H9 (cell line): ENCODE data around the gene THSD7A. TPM values are rescaled to one million over a fixed set of nuclear protein-coding genes. Genes with fewer than 3 reads are reported as not detected.

ENCODE experiments used
- DNase-seq: peaks from one replicate; pipeline ENCODE4 v3.0.0-alpha.2; 2017
- H2AFZ ChIP-seq: one replicate; pipeline ENCODE4 v1.6.1; 2013; ENCODE audit warnings: mild to moderate bottlenecking, low read length, control low read depth, moderate library complexity
- H2AK5ac ChIP-seq: 2 replicates; pipeline ENCODE4 v1.6.1; 2013; ENCODE audit warnings: low read length, control low read depth, mixed read lengths; ENCODE audit not compliant: insufficient read length
- H2BK120ac ChIP-seq: one replicate; pipeline ENCODE4 v1.6.1; 2013; ENCODE audit warnings: low read depth, mild to moderate bottlenecking, low read length, control low read depth, inconsistent platforms; ENCODE audit not compliant: poor library complexity, severe bottlenecking
- H2BK12ac ChIP-seq: 2 replicates; pipeline ENCODE4 v1.6.1; 2013; ENCODE audit warnings: low read length, control low read depth, mixed read lengths, low read depth; ENCODE audit not compliant: insufficient read length
- H2BK15ac ChIP-seq: 2 replicates; pipeline ENCODE4 v1.6.1; 2013; ENCODE audit warnings: low read depth, low read length, control low read depth
- H2BK20ac ChIP-seq: one replicate; pipeline ENCODE4 v1.6.1; 2013; ENCODE audit warnings: low read depth, mild to moderate bottlenecking, low read length, control low read depth, inconsistent platforms; ENCODE audit not compliant: poor library complexity, severe bottlenecking
- H2BK5ac ChIP-seq: 2 replicates; pipeline ENCODE4 v1.6.1; 2013; ENCODE audit warnings: low read length, control low read depth, mixed read lengths; ENCODE audit not compliant: insufficient read length
- H3K14ac ChIP-seq: 2 replicates; pipeline ENCODE4 v1.6.1; 2013; ENCODE audit warnings: low read length, control low read depth; ENCODE audit not compliant: insufficient read depth
- H3K18ac ChIP-seq: 2 replicates; pipeline ENCODE4 v1.6.1; 2013; ENCODE audit warnings: low read depth, mild to moderate bottlenecking, mixed read lengths, low read length, control low read depth; ENCODE audit not compliant: insufficient read length
- H3K23ac ChIP-seq: 2 replicates; pipeline ENCODE4 v1.6.1; 2013; ENCODE audit warnings: low read length, control low read depth, mixed read lengths, low read depth; ENCODE audit not compliant: insufficient read length
- H3K23me2 ChIP-seq: 2 replicates; pipeline ENCODE4 v1.6.1; 2013; ENCODE audit warnings: low read depth, mild to moderate bottlenecking, mixed read lengths, low read length, control low read depth; ENCODE audit not compliant: insufficient read length, poor library complexity, severe bottlenecking
- H3K27ac ChIP-seq: 2 replicates; pipeline ENCODE4 v1.5.1; 2013; ENCODE audit warnings: low read length, control low read depth, mixed read lengths, low read depth; ENCODE audit not compliant: insufficient read length
- H3K27me3 ChIP-seq: 2 replicates; pipeline ENCODE4 v1.6.1; 2013; ENCODE audit warnings: low read length, control low read depth, inconsistent platforms; ENCODE audit not compliant: insufficient read depth
- H3K4ac ChIP-seq: 2 replicates; pipeline ENCODE4 v1.6.1; 2013; ENCODE audit warnings: low read depth, mild to moderate bottlenecking, control low read depth, inconsistent platforms, low read length, moderate library complexity
- H3K4me1 ChIP-seq: 2 replicates; pipeline ENCODE4 v1.6.1; 2013; ENCODE audit warnings: low read length, control low read depth, inconsistent platforms; ENCODE audit not compliant: insufficient read depth
- H3K4me2 ChIP-seq: 2 replicates; pipeline ENCODE4 v1.6.1; 2013; ENCODE audit warnings: low read length, control low read depth, mixed read lengths; ENCODE audit not compliant: insufficient read length, insufficient read depth
- H3K56ac ChIP-seq: 2 replicates; pipeline ENCODE4 v1.6.1; 2013; ENCODE audit warnings: low read depth, mild to moderate bottlenecking, mixed read lengths, low read length, control low read depth; ENCODE audit not compliant: insufficient read length
- H3K79me1 ChIP-seq: 2 replicates; pipeline ENCODE4 v1.6.1; 2013; ENCODE audit warnings: low read depth, mild to moderate bottlenecking, moderate library complexity, low read length, control low read depth, inconsistent platforms; ENCODE audit not compliant: insufficient read depth, poor library complexity, severe bottlenecking
- H3K79me2 ChIP-seq: 2 replicates; pipeline ENCODE4 v1.6.1; 2013; ENCODE audit warnings: low read length, control low read depth, inconsistent platforms; ENCODE audit not compliant: insufficient read depth
- H3K9ac ChIP-seq: 2 replicates; pipeline ENCODE4 v1.6.1; 2013; ENCODE audit warnings: low read length, control low read depth, mixed read lengths; ENCODE audit not compliant: insufficient read length; ENCODE audit errors: extremely low read depth
- H3K9me3 ChIP-seq: one replicate; pipeline ENCODE4 v1.6.1; 2013; ENCODE audit warnings: low read depth, low read length, inconsistent platforms; ENCODE audit not compliant: control insufficient read depth
- H3T11ph ChIP-seq: one replicate; pipeline ENCODE4 v1.6.1; 2013; ENCODE audit warnings: mild to moderate bottlenecking, low read length, control low read depth, inconsistent platforms
- H4K20me1 ChIP-seq: one replicate; pipeline ENCODE4 v1.6.1; 2013; ENCODE audit not compliant: control insufficient read depth, insufficient read length, insufficient read depth
- H4K5ac ChIP-seq: 2 replicates; pipeline ENCODE4 v1.6.1; 2013; ENCODE audit warnings: low read depth, mild to moderate bottlenecking, mixed read lengths, low read length, control low read depth; ENCODE audit not compliant: insufficient read length
- H4K8ac ChIP-seq: replicated peaks from 2 replicates; pipeline ENCODE4 v1.6.1; 2013; ENCODE audit warnings: low read length, control low read depth, mixed read lengths, low read depth; ENCODE audit not compliant: insufficient read length
- H4K91ac ChIP-seq: 2 replicates; pipeline ENCODE4 v1.6.1; 2013; ENCODE audit warnings: low read depth, mild to moderate bottlenecking, moderate library complexity, mixed read lengths, low read length, control low read depth; ENCODE audit not compliant: insufficient read length
- H3K27ac Mint-ChIP-seq, 3 experiments: 2 replicates in 2 of 3; 3 replicates in 1 of 3; pipeline ENCODE4 v1.8.0; 2020 to 2021; ENCODE audit warnings: mixed read lengths in 3 of 3, mild to moderate bottlenecking in 1 of 3, moderate library complexity in 1 of 3
- H3K27me3 Mint-ChIP-seq: 2 replicates; pipeline ENCODE4 v1.8.0; 2021; ENCODE audit warnings: low read depth, mild to moderate bottlenecking, moderate library complexity, mixed read lengths
- H3K36me3 Mint-ChIP-seq, 3 experiments: 2 replicates in 2 of 3; 3 replicates in 1 of 3; pipeline ENCODE4 v1.8.0; 2020 to 2021; ENCODE audit warnings: low read depth in 3 of 3, mixed read lengths in 3 of 3; ENCODE audit not compliant: insufficient read depth in 1 of 3
- H3K4me1 Mint-ChIP-seq, 2 experiments: 2 replicates each; pipeline ENCODE4 v1.8.0; 2020; ENCODE audit warnings: mixed read lengths in 2 of 2
- H3K4me3 Mint-ChIP-seq, 2 experiments: 2 replicates in 1 of 2; 3 replicates in 1 of 2; pipeline ENCODE4 v1.8.0; 2020 to 2021; ENCODE audit warnings: mild to moderate bottlenecking in 2 of 2, mixed read lengths in 2 of 2, moderate library complexity in 1 of 2
- H3K9me3 Mint-ChIP-seq, 2 experiments: 2 replicates in 1 of 2; 3 replicates in 1 of 2; pipeline ENCODE4 v1.8.0; 2020; ENCODE audit warnings: mild to moderate bottlenecking in 2 of 2, mixed read lengths in 2 of 2, moderate library complexity in 1 of 2
- CTCF ChIP-seq: fragments of 200-600 bp; sonication (generic); conservative IDR thresholded peaks from 3 replicates; pipeline ENCODE4 v1.8.0; 2021; ENCODE audit warnings: antibody characterized with exemption, mild to moderate bottlenecking
- WGBS: extraction: QIAGEN DNeasy Blood & Tissue Kit; methylation state at CpG from one replicate; pipeline ENCODE4 v1.1.7; 2013; ENCODE audit warnings: missing lambda C conversion rate, low lambda C conversion rate, mixed read lengths; ENCODE audit not compliant: insufficient read length; ENCODE audit errors: extremely low coverage; 5-methylcytosine and 5-hydroxymethylcytosine counted together
- total RNA-seq: library from RNA; stranded (reverse); gene quantifications from 2 replicates; pipeline ENCODE4 v1.2.1, GENCODE V29; 2021

Gene THSD7A
- total RNA-seq, 1 experiment from 2014 or later, result 0.42 TPM

DNA sequence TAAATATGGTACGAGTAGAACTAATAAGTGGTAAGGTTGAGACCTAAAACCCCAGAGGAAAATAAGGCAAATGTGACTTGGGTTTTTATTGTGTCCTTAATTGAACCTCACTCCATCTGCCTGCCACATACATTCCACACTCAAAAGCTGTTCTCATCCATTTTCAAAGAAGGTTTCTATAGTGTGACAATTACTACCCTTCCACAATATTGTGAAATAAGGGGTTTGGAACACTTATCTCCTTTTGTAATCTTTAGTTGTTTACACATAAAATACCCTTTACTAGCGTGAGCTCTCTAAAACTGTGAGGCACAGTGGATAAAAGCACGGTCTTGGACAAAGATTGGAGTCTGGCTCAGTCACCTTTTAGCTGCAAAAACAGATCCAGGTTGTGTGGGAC, 166.6 kb downstream of the THSD7A start:
- Histone ChIP-seq H4K20me1 (no peaks in the 10 kb centered on the region), H2BK12ac (no peak overlapping the region), H3K9me3 (no peaks in the 10 kb centered on the region), H3K27me3 (no peaks in the 10 kb centered on the region), H4K5ac (no peak overlapping the region), H3K23me2 (no peaks in the 10 kb centered on the region), H3K18ac (no peak overlapping the region), H3K79me2 (no peaks in the 10 kb centered on the region), H3K23ac (no peak overlapping the region), H2BK20ac (no peak overlapping the region), H3K56ac (no peak overlapping the region), H2AK5ac (no peak overlapping the region), H3K4ac (no peak overlapping the region), H2BK120ac (no peak overlapping the region), H3T11ph (no peak overlapping the region), H3K9ac (no peak overlapping the region), H2AFZ (no peak overlapping the region), H2BK15ac (no peak overlapping the region), H3K4me1 (no peaks in the 10 kb centered on the region), H3K79me1 (no peaks in the 10 kb centered on the region), H4K8ac (no peak overlapping the region), H3K14ac (no peak overlapping the region), H2BK5ac (no peak overlapping the region), H3K4me2 (no peak overlapping the region), H3K27ac (no peak overlapping the region), H4K91ac (no peak overlapping the region)
- H3K36me3 Mint-ChIP-seq, result no peaks in the 10 kb centered on the region
- H3K9me3 Mint-ChIP-seq, result no peaks in the 10 kb centered on the region
- peaks cover 6 to 7% of the 10 kb centered on the region in 2 experiments for H3K4me1 Mint-ChIP-seq
- WGBS, result no CpG with 5 or more reads among the region's 3 CpGs
- no peaks in the 10 kb centered on the region for H3K27me3 Mint-ChIP-seq
- no peak overlapping the region for H3K4me3 Mint-ChIP-seq
- H3K27ac Mint-ChIP-seq, result no peak overlapping the region
- no peak for TF ChIP-seq CTCF
- DNase-seq, result no peak
